ENCODE results near the gene RIOK2.

The RIOK2 gene

DNA sequence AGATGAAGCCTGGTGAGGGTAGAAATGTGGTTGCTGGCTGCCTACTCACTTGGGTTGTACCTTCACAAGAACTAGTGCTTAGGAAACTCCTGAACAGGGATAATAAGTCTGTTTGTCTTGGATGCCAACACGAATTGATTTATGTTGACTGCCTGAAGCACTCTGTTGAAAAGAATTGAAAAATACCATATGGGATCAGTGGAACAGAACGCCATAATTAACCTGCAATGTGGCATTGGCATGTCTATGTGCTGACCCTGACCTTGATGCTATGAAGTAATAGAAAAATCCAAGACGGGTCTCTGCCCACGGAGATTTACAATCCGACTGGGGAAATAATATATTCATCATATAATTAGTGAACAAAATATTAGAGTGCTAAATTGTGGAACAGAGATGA is 51.1 kb downstream of the RIOK2 start:
- H4K20me1 ChIP-seq (ENCODE audit: low read depth, low read length), result no peaks in the 10 kb centered on the region
- no peak overlapping the region for H3K4me3 ChIP-seq (ENCODE audit: insufficient read depth, low read length, poor library complexity, severe bottlenecking)
- no peaks in the 10 kb centered on the region for H3K79me2 ChIP-seq (ENCODE audit: insufficient read depth, low read length)
- no peaks in the 10 kb centered on the region for H3K27me3 ChIP-seq (ENCODE audit: low read length)
- H3K4me2 ChIP-seq (ENCODE audit: low read depth, low read length, poor library complexity, severe bottlenecking), result no peak overlapping the region
- H3K9me2 ChIP-seq (replicated peaks; ENCODE audit: insufficient read depth, low read length), result no peaks in the 10 kb centered on the region
- no peak overlapping the region for H2AFZ ChIP-seq (ENCODE audit: low read depth, low read length, severe bottlenecking)
- no peaks in the 10 kb centered on the region for H3K9me3 ChIP-seq (ENCODE audit: insufficient read depth, low read length)
- TF ChIP-seq, protein P1, sequence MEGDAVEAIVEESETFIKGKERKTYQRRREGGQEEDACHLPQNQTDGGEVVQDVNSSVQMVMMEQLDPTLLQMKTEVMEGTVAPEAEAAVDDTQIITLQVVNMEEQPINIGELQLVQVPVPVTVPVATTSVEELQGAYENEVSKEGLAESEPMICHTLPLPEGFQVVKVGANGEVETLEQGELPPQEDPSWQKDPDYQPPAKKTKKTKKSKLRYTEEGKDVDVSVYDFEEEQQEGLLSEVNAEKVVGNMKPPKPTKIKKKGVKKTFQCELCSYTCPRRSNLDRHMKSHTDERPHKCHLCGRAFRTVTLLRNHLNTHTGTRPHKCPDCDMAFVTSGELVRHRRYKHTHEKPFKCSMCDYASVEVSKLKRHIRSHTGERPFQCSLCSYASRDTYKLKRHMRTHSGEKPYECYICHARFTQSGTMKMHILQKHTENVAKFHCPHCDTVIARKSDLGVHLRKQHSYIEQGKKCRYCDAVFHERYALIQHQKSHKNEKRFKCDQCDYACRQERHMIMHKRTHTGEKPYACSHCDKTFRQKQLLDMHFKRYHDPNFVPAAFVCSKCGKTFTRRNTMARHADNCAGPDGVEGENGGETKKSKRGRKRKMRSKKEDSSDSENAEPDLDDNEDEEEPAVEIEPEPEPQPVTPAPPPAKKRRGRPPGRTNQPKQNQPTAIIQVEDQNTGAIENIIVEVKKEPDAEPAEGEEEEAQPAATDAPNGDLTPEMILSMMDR (IDR thresholded peaks at IDR 0.05; ENCODE audit: insufficient read depth, low read length, poor library complexity, severe bottlenecking), result no peak
- no peak for TF ChIP-seq EZH2phosphoT487 (conservative IDR thresholded peaks at IDR 0.05; ENCODE audit: low read length)
- H3K9ac ChIP-seq (ENCODE audit: low read length), result no peak overlapping the region
- H3F3A ChIP-seq (ENCODE audit: insufficient read depth), result no peaks in the 10 kb centered on the region
- H3K27ac ChIP-seq (ENCODE audit: low read depth, low read length), result no peak overlapping the region
- no peaks in the 10 kb centered on the region for H3K36me3 ChIP-seq (ENCODE audit: low read length)

DNA sequence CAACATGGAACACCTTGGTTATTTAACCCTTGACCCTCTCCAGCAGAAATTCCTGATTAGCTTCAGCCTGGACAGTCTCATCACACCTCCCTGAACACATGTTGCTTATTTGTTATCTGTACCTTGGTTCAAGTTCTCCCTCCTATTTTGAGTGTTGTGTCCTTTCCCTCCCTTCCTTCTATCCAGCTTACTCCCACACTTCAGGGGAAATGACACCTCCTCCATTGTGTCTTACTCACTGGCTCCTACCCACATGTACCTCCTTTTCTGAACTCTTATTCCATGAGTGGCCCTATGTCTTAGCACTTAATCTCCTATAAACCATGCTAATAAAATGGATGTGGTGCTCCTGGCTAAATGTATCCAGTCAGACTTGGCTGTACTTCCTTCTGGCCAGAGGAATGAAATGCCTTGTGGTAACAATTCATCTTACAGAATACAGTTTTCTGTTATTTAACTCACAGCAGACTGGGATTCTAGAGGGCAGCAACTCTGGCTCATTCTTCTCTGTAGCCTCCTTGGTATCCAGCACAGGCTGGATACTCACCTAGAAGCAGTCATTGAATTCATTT is 51.8 kb downstream of the RIOK2 start:
- Histone ChIP-seq H3K9me2 (replicated peaks; ENCODE audit: insufficient read depth, low read length) (no peaks in the 10 kb centered on the region), H4K20me1 (ENCODE audit: low read depth, low read length) (no peaks in the 10 kb centered on the region), H3K27ac (ENCODE audit: low read depth, low read length) (no peak overlapping the region), H3K4me3 (ENCODE audit: insufficient read depth, low read length, poor library complexity, severe bottlenecking) (no peak overlapping the region), H3K9ac (ENCODE audit: low read length) (no peak overlapping the region), H3F3A (ENCODE audit: insufficient read depth) (no peaks in the 10 kb centered on the region), H3K27me3 (ENCODE audit: low read length) (no peaks in the 10 kb centered on the region), H3K79me2 (ENCODE audit: insufficient read depth, low read length) (no peaks in the 10 kb centered on the region), H3K36me3 (ENCODE audit: low read length) (no peaks in the 10 kb centered on the region), H3K9me3 (ENCODE audit: insufficient read depth, low read length) (no peaks in the 10 kb centered on the region), H2AFZ (ENCODE audit: low read depth, low read length, severe bottlenecking) (no peak overlapping the region), H3K4me2 (ENCODE audit: low read depth, low read length, poor library complexity, severe bottlenecking) (no peak overlapping the region)
- TF ChIP-seq, protein P1 (IDR thresholded peaks at IDR 0.05; ENCODE audit: insufficient read depth, low read length, poor library complexity, severe bottlenecking), result no peak
- no peak for TF ChIP-seq EZH2phosphoT487 (conservative IDR thresholded peaks at IDR 0.05; ENCODE audit: low read length)

DNA sequence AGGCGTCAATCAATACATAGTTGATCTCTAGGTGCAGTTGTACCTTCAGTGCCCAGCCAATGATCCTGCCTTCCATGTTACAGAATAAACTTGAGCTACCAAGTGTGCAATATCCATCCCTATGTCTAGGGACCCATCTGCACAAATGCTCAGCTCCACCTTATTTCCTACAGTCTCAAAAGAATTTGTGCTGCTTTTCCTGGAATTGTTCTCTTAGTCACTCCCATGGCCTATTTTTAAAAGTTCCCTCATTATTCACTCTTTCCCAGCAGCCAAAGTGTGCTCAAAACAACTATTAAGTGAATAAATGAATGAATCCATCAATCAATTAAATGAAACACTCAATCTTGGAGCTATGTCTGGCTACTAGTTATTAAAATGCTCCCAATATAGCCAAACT is 55.3 kb downstream of the RIOK2 start:
- no peak overlapping the region for H3K27ac ChIP-seq (ENCODE audit: low read depth, low read length)
- TF ChIP-seq EZH2phosphoT487 (conservative IDR thresholded peaks at IDR 0.05; ENCODE audit: low read length), result no peak
- TF ChIP-seq, protein P1 (IDR thresholded peaks at IDR 0.05; ENCODE audit: insufficient read depth, low read length, poor library complexity, severe bottlenecking), result no peak

More for the DNA sequence above, 55.3 kb downstream of the RIOK2 start:
- no peaks in the 10 kb centered on the region for H3K9me3 ChIP-seq (ENCODE audit: insufficient read depth, low read length)
- H3K9ac ChIP-seq (ENCODE audit: low read length), result no peak overlapping the region
- no peak overlapping the region for H2AFZ ChIP-seq (ENCODE audit: low read depth, low read length, severe bottlenecking)
- H3K4me2 ChIP-seq (ENCODE audit: low read depth, low read length, poor library complexity, severe bottlenecking), result no peak overlapping the region
- no peak overlapping the region for H3K4me3 ChIP-seq (ENCODE audit: insufficient read depth, low read length, poor library complexity, severe bottlenecking)
- no peaks in the 10 kb centered on the region for H3F3A ChIP-seq (ENCODE audit: insufficient read depth)
- H4K20me1 ChIP-seq (ENCODE audit: low read depth, low read length), result no peaks in the 10 kb centered on the region
- no peaks in the 10 kb centered on the region for H3K36me3 ChIP-seq (ENCODE audit: low read length)
- H3K9me2 ChIP-seq (replicated peaks; ENCODE audit: insufficient read depth, low read length), result no peaks in the 10 kb centered on the region
- no peaks in the 10 kb centered on the region for H3K27me3 ChIP-seq (ENCODE audit: low read length)
- H3K79me2 ChIP-seq (ENCODE audit: insufficient read depth, low read length), result no peaks in the 10 kb centered on the region

All from SU-DHL-6 (cell line).